ENCODE measurements around the gene FOSL2.

The FOSL2 gene

DNA sequence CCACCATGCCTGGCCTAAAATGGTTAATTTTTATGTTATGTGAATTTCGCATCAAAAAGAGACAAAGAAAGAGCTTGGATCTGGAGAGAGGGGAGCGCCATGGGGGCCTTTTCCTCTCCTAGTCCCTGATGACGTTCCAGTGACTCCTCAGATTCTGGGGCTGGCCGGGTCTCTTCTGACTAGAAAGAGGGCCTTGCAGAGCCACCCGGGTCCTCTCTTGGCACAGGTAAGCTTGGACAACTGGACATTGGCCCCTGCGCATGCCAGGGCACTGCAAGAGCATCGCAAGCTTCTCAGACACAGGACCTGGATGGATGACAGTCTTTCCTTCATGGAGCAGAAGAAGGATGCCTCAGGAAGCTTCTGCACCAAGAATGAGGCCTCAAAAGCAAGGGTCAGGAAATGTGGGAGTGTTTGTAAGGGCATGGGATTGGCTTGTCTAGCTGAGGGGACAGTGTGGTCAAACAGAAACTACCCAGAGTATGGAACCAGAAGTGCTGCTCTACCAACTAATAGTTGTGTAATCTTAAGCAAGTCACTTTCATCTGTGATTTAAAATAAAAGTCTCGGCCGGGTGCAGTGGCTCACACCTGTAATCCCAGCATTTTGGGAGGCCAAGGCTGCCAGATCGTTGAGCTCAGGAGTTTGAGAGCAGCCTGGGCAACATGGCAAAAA lies 35.2 kb downstream of the FOSL2 start:
- in situ Hi-C loops (cut with MboI; ENCODE audit: low sequenced_read_pairs) = no loop called here

DNA sequence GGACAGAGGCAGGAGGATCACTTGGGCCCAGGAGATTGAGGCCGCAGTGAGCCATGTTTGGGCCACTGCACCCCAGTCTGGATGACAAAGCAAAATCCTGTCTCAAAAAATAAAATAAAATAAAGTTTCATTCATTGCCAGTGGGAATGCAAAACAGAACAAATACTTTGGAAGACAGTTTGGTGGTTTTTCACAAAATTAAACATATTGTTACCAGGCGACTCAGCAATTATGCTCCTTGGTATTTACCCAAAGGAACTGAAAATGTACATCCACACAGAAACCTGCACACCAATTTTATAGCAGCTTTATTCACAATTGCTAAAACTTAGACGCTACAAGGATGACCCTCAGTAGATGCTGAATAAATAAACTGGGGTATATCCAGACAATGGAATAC lies 35.8 kb downstream of the FOSL2 start:
- in situ Hi-C loops (cut with MboI; ENCODE audit: low sequenced_read_pairs) = no loop called here

DNA sequence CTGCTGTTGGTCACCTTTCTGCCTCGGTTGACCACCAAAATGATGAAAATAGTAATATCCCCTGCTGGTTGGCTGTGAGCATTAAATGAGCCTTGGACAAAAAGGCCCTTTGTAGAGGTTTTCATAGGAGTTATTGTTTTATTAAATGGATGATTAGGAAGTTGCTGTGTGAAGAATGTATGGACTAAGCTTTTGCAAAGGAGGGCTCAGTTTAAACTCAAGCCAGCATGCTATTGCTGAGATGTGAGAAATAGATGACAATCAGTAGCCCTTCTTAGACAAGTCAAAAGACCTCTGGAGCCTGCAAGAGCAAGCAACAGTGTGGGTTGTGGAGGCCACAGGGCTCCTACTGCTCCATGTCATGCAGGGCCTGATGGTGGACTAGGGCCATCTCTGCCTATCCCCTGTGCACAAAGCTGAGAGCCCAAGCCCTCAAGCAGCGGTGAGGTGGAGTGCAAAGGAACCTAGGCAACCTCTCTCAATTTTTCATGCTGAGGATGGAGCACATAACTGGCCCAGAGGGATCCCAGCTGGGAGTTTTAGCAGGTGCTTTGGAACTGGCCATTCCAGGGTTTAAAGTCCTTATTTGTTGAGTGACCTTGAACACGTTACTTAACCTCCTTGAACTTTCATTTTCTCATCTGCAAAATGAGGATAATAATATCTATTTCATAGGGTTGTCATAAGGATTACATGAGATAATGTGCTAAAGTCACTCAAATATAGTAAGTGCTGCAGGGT lies 37.1 kb downstream of the FOSL2 start:
- in situ Hi-C loops (cut with MboI; ENCODE audit: low sequenced_read_pairs) = no loop called here

DNA sequence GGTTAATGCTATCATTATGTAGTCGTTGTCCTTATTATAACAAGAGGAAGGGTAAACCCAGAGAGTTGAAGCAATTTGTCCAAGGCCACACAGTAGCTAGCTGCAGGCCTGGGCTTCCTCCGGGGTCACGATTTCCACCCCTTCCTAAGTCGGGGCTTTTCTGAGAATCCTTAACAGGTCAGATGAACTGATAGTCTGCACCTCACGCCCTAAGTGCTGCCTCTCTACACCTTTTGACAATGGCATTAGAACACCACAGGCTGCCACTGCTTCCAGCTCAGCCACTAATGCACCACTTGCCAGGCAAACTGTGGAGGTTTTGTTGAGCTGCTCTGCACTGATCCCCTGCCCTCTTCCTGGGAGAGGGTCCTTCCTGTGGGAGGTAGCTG lies 37.7 kb downstream of the FOSL2 start:
- in situ Hi-C loops (cut with MboI; ENCODE audit: low sequenced_read_pairs) = no loop called here

DNA sequence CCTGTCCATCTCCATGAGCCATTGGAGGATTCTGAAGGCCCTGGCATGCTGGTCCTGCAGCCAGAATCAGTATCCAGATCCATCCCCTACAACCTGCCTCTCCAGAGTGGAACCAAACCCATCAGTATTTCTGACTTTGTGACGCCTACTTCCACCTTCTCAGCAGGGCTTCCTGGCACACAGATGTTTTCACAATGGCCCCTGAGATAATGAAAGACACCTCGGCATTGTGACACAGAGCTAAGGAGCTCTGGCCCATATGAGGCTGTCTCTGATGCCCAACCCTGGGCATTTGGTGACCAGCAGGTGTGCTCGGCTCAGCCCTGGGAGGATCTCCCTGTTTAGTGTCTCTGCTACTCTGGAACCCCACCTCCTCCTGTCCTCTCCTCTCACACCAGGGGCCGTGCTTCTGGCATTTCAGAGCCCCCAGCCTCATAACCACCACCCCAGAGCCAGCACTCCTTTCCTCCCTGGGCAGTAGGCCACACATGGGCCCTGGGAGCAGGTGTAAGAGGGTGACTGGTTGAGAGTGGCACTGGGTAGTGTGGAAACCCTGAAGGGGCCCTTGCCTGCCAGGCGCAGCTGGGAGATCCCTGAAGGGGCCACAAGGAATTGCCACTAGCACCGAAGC lies 38.2 kb downstream of the FOSL2 start:
- in situ Hi-C loops (cut with MboI; ENCODE audit: low sequenced_read_pairs) = no loop called here

DNA sequence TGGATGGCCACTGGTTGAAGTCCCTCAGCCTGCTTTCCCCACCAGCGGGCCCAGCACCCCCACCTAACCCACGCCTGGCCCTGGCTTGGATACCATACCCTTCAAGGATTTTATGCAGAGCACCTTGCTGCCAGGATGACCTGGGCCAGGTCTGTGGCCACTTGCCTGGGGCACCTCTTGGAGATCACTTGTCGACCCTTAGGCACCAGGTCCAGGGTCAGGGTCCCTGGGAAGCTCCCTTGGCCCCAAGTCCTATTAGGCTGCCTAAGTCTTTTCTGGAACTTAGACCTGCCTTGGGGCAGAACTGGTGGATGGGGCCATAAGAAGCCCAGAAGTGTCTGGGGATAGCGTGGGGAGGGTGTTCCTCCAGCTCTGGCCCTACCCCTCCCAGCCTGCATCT lies 39.1 kb downstream of the FOSL2 start:
- in situ Hi-C loops (cut with MboI; ENCODE audit: low sequenced_read_pairs) = no loop called here

DNA sequence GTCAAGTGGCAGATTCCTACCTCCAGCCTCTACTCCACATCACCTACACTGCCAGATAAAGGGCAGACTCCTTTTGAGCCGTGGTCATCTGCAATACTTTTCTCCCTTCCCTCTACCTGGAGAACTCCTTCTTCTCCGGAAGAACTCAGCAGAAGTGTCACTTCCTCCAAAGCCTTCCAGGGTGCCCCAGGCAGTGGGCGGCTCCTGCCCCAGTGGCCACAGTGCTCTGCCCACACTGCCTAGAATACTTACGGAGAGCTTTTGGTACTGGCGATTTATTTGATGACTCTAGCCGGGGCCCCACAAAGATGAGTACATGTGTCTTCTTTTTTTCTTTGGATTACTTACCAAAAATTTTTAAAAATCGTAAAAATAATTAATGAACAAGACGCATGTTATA lies 39.7 kb downstream of the FOSL2 start:
- in situ Hi-C loops (cut with MboI; ENCODE audit: low sequenced_read_pairs) = no loop called here

DNA sequence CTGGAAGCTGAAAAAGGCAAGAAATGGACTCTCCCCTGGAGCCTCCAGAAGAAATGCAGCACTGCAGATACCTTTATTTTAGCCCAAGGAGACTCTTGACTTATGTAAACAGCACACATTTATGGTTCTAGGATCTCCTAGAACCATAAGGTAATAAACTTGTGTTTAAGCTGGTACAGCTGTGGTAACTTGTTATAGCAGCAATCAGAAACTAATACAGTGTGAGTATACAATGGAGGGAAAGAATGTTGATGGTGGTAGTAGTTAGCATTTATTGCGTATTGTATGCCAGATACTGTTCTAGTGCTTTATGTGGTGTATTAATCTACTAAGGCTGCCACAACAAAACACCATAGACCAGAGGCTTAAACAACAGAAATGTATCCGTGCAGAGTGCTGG lies 40.6 kb downstream of the FOSL2 start:
- in situ Hi-C loops (cut with MboI; ENCODE audit: low sequenced_read_pairs) = no loop called here

DNA sequence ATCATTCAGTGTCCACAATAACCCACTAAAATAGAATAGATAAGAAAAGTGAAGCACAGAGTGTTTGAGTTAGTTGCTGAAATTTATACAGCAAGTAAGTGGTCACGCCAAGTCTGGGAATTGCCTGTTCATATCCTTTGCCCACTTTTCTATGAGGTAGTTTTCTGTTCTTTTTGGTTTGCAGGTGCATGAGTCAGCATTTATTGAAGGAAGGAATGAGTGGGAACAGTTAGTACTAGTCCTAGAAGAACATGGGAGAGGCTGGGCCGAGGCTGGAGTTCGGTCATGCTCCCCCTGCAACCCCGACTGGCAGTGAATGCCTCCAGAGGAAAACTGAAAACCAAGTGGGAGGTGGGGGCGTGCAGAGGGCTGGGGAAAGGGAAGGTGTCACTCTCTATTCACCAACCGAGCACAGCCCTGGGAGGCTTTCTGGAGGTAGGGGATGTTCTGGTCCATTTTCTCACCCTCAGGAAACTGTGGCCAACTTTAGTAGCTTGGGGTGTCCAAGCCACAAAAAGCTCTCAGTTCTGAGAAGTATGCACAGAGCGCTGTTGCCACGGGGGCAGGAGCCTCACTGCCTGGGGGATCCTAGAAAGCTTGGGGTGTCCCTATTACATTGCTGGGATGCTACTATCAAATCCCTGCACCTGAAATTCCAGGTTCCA lies 41.4 kb downstream of the FOSL2 start:
- in situ Hi-C loops (cut with MboI; ENCODE audit: low sequenced_read_pairs) = no loop called here

DNA sequence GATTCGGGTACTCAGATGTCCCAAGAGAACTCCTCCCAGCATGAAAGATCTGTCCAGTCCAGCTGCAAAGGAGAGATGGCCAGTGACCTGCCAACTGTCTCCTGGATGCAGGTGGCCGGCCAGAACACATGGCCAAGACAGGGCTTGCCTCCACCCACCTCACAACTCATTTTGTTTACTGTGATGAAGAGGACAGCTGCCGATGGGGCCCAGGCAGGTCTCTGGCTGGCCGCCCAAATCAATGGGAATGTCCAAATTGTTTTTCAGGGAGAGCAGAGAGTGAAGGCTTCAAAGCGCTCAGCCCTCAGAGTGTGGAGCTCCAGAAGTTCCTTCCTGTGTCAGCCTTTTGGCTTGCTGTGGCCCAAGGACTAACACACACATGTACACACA lies 41.9 kb downstream of the FOSL2 start:
- in situ Hi-C loops (cut with MboI; ENCODE audit: low sequenced_read_pairs) = no loop called here

DNA sequence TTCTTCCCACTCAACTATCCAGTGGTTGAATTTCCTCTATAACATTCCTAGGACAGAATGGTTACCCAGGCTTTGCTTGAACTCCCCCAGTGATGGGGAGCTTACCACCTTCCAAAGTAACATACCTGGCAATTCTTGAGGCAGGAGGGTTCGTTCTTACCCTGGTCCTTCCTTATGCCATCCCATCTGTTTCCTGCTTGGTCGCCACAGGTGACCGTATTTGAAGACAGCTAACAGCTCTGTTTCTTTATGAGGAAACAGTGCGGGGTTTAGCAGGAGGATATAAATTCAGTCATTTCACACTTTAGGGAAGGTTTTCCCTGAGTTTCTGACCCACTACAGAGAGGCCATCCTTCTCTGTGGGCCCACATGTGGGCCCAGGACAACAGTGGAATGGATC lies 42.6 kb downstream of the FOSL2 start:
- in situ Hi-C loops (cut with MboI; ENCODE audit: low sequenced_read_pairs) = no loop called here

DNA sequence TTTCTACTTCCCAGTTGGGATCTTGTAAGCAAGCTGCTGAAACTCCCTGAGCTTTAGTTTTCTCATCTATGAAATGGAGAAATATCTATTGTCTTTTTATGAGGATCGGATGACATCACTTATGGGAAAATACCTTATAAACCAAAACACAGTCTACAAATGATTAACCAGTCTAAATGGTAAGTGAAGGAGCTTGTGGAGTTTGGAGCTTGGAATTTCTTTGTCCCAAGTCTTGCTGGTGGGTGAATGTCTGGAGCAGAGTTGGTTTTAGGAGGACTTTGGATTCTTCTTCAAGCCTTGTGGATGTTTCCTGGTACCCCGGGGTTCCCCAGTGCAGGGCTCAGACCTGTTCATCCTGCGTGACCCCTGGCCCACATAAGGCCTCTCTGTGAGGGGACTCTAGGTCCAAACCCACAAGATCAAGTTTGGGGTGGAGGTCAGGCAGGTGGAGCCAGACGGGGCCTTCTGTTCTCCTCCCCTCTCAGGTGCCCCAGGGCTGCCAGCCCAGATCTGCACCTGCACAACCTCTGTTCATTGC lies 43.2 kb downstream of the FOSL2 start:
- in situ Hi-C loops (cut with MboI; ENCODE audit: low sequenced_read_pairs) = no loop called here

DNA sequence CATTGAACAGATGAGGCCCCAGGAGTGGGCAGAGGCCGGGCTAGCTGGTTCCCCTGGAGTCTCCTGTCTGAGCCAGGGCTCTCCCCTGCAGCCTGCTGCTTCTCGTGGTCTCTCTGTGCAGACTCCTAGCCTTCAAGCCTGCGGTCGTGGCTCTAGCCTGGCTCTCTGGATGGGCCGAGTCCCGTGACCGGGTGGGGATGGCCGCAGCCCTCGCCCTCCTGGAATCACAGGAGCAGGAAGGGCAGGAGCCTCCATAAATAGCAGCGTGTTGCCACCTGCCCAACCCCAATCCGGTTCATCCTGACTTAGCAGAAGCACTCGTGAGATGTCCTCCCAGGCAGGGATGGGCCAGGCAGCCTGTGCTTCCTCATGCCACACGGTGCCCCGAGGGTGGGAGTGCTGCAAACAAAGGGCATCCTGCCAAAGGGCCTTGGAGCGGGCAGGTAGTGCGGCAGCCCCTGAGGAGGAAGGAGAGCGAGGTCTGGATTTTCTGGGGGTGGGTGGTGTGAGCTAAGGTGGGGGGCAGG lies 43.9 kb downstream of the FOSL2 start:
- in situ Hi-C loops (cut with MboI; ENCODE audit: low sequenced_read_pairs) = no loop called here

DNA sequence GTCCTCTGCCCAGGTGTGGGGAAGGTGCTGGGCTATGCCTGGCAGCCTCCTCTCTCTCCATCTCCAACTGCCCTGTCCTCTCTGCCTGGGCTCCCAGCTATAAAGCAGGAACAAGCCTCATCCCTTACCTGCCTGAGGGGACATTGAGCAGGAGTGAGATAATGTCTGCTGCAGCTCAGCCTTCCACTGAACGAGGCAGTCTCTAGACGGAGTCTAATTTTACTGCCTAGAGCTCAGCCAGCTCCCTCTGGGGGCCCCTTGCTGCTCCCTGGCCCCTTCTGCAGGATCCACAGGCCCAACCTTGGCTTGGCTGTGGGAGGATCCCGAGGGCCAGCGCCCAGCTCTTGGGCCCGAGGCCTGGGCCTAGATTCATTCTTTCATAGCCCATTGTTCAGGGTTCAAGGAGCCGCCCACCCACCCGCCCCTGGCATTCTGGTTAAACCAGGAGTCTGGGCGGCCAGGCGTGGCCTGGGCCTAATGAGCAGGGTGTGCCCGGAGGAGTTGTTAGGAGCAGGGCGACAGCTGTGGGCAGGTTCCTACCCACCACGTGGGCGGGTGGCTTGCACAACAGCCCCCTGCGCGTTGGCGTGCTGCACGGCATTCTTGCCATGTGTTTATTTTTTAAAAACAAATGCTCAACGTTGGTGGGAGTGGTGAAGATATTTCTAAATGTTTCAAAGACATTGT lies 44.6 kb downstream of the FOSL2 start:
- in situ Hi-C loops (cut with MboI; ENCODE audit: low sequenced_read_pairs) = no loop called here

DNA sequence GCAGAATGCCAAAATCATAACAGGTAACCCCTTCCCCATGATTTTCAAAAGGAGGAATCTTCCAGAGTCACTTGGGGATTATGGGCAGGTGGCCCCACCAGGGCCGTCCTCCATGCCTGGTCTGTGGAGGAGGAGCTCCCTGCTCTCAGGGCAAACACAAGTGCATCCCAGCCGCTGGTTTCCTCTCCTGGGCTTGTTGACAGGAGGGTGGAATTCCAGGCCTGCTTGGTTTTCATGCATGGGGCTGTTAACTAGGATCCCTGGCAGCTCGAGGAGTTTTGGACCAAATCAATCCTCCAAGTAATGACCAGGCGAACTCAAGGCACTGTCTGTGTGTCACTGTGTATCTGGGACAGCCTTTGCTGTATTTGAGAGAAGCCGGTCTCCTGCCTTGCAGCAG lies 45.3 kb downstream of the FOSL2 start:
- in situ Hi-C loops (cut with MboI; ENCODE audit: low sequenced_read_pairs) = no loop called here

DNA sequence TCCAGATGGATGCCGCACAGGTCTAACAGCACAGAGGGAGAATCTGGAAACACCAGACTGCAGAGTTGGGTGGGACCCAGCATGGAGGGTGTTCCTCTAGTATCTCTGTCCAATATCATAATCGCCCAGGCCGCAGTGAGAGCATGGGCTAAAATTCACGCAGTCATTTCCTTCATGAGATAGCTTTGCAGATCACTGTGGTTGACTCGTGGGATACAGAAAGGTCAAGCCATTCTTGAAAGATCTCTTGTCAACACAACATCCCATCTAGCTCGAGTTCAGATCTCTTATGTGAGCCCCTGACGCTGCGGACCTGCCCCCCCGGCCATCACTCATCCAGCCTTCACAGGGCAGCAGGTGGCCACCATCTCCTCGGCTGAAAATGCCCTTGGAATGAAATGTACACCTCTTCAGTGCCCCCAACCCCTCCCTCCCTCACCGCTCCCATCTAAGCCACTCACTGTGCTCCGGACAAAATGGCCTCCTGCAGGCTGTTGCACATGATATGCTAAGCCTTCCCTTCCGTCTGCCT lies 45.9 kb downstream of the FOSL2 start:
- in situ Hi-C loops (cut with MboI; ENCODE audit: low sequenced_read_pairs) = no loop called here

DNA sequence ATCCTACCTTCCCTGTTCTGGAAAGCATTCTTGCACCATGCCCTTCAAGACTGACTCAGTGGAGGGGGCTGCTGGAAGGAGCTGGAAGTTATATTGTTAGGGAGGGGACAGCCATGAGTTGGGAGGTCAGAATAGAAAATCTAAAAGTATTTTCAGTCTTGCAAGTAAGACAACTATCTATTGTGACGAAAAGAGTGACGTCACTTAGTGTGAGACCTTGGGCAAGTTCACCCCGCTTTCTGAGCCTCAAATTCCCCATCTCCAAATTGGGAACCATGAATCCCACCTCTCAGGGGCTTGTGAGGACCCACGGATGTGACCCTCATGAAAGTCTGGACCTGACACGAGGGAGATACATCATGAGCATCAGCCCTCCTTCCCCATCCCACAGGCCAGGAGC lies 46.5 kb downstream of the FOSL2 start:
- in situ Hi-C loops (cut with MboI; ENCODE audit: low sequenced_read_pairs) = no loop called here

DNA sequence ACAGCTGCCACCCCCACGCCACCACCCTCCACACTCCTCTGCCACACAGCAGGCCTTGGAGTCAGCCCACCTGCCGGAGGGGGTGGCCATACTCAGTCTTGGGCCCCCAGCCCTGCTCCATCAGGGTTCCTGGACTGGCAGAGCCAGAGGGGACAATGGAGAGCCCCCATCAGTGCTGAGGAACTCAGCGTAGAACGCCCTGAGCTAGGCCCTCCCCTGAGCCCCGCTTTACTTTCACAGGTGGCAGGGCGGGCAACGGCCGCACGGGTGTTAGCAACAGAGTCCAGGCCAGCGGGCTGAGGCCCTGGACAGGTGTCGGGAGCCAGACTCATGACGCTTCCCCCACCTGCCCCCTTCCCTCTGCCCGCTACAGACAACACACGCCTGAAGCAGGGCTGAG lies 47.1 kb downstream of the FOSL2 start:
- in situ Hi-C loops (cut with MboI; ENCODE audit: low sequenced_read_pairs) = no loop called here

DNA sequence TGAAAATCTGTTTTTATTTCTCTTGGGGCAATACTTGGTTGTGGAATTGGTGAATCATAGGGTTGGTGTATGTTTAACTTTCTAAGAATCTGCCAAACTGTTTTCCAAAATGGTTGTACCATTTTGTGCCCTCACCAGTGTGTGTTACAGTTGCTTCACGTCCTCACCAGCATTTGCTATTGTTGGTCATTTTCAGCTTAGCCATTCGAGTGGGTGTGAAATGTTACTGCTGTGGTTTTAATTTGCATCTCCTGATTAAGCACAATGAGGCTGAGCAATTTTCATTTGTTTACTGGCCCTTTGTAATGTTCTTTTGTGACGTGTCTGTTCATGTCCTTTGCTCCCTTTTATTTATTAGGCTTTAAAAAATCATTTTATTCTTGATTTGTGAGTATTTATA lies 49.7 kb downstream of the FOSL2 start:
- in situ Hi-C loops (cut with MboI; ENCODE audit: low sequenced_read_pairs) = no loop called here

DNA sequence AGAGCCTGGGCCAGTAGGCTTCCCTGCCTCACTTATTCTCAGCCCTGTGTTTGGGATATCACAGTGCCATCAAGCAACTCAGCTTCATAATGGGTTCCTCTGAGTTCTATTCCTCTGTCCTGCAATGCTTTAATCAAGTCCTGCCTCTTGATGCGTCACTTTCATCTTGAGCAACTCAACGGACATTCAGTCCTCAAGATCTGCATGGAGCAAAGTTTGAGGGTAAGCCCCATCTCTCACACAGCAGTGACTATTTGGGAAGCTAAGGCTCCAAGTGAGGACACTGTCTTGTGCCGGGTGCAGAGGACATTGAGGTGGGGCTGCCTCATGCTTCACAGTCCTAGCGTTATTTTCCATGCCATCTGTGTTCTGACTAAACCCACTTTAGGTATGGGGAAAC lies 52.3 kb downstream of the FOSL2 start:
- in situ Hi-C loops (cut with MboI; ENCODE audit: low sequenced_read_pairs) = no loop called here
